Lower leg skin (tissue), 3 donors: Measurements from ENCODE around the gene NPRL2.

Experiments
- CTCF ChIP-seq, 3 donors: fragments of 450-650 bp; IDR thresholded peaks; one replicate each; pipeline ENCODE4 v1.5.1; 2016; ENCODE audit warnings: antibody characterized with exemption in 3 of 3, mild to moderate bottlenecking in 3 of 3, moderate library complexity in 2 of 3
- POLR2A ChIP-seq, 2 donors: fragments of 450-650 bp; IDR thresholded peaks; one replicate each; pipeline ENCODE4 v1.6.1; 2016 to 2017; ENCODE audit warnings: antibody characterized with exemption in 2 of 2, mild to moderate bottlenecking in 1 of 2, moderate library complexity in 1 of 2

- TF ChIP-seq CTCF (IDR thresholded peaks at IDR 0.05) (no peak), POLR2A (IDR thresholded peaks at IDR 0.05) (no peak)
These were observed 19.1 kb downstream of the NPRL2 start for GRCh38 chr3:50331364-50331907.
